GM23248 (cell line): ENCODE data around the gene RASSF5. TPM values are rescaled to one million over a fixed set of nuclear protein-coding genes. Genes with fewer than 3 reads are reported as not detected.

Source experiments
- DNase-seq: peaks from one replicate; pipeline ENCODE4 v3.0.0-alpha.2; 2015
- H2AFZ ChIP-seq: fragments of 200-600 bp; sonication (generic); 2 replicates; pipeline ENCODE4 v1.6.1; 2016; ENCODE audit warnings: antibody characterized with exemption
- H3F3A ChIP-seq: fragments of 200-600 bp; sonication (generic); 2 replicates; pipeline ENCODE4 v1.6.1; 2016; ENCODE audit warnings: mild to moderate bottlenecking, antibody characterized with exemption, mixed run types; ENCODE audit not compliant: insufficient read depth
- H3K27ac ChIP-seq: fragments of 200-600 bp; sonication (generic); 2 replicates; pipeline ENCODE4 v1.5.1; 2016; ENCODE audit warnings: mild to moderate bottlenecking
- H3K27me3 ChIP-seq: fragments of 200-600 bp; sonication (generic); replicated peaks from 2 replicates; pipeline ENCODE4 v1.6.1; 2016; ENCODE audit warnings: mild to moderate bottlenecking; ENCODE audit not compliant: insufficient read depth
- H3K36me3 ChIP-seq: fragments of 200-600 bp; sonication (generic); 2 replicates; pipeline ENCODE4 v1.6.1; 2016; ENCODE audit warnings: low read depth, mild to moderate bottlenecking
- H3K4me1 ChIP-seq: fragments of 200-600 bp; sonication (generic); 2 replicates; pipeline ENCODE4 v1.6.1; 2016; ENCODE audit warnings: mild to moderate bottlenecking; ENCODE audit not compliant: insufficient read depth
- H3K4me2 ChIP-seq: fragments of 200-600 bp; sonication (generic); one replicate; pipeline ENCODE4 v1.6.1; 2016; ENCODE audit warnings: mild to moderate bottlenecking; ENCODE audit not compliant: unreplicated experiment
- H3K4me3 ChIP-seq: fragments of 200-600 bp; sonication (generic); 2 replicates; pipeline ENCODE4 v1.5.1; 2016; ENCODE audit warnings: mild to moderate bottlenecking
- H3K79me2 ChIP-seq: fragments of 200-600 bp; sonication (generic); 2 replicates; pipeline ENCODE4 v1.6.1; 2016; ENCODE audit warnings: mild to moderate bottlenecking; ENCODE audit not compliant: insufficient read depth
- H3K9ac ChIP-seq: fragments of 200-600 bp; sonication (generic); 2 replicates; pipeline ENCODE4 v1.6.1; 2016; ENCODE audit warnings: mild to moderate bottlenecking
- H3K9me2 ChIP-seq: fragments of 200-600 bp; sonication (generic); 2 replicates; pipeline ENCODE4 v1.6.1; 2016; ENCODE audit warnings: mixed run types, mild to moderate bottlenecking, moderate library complexity; ENCODE audit not compliant: insufficient read depth
- H3K9me3 ChIP-seq: fragments of 200-600 bp; sonication (generic); one replicate; pipeline ENCODE4 v1.6.1; 2017; ENCODE audit warnings: low read depth
- H4K20me1 ChIP-seq: fragments of 200-600 bp; sonication (generic); 2 replicates; pipeline ENCODE4 v1.6.0; 2016; ENCODE audit not compliant: insufficient read depth
- EZH2 ChIP-seq: fragments of 200-600 bp; sonication (generic); IDR thresholded peaks from 2 replicates; pipeline ENCODE4 v1.6.1; 2018; ENCODE audit warnings: antibody characterized with exemption, mild to moderate bottlenecking; ENCODE audit not compliant: insufficient read depth, poor library complexity, severe bottlenecking
- EZH2phosphoT487 ChIP-seq: fragments of 200-600 bp; sonication (generic); IDR thresholded peaks from 2 replicates; pipeline ENCODE4 v1.6.1; 2018; ENCODE audit warnings: antibody characterized with exemption, moderate library complexity, mild to moderate bottlenecking, low read depth; ENCODE audit not compliant: insufficient read depth
- WGBS, 2 experiments: methylation state at CpG; one replicate each; pipeline ENCODE4 v1.1.6; 2015 to 2017; ENCODE audit warnings: low lambda C conversion rate in 2 of 2, low coverage in 1 of 2; ENCODE audit errors: missing lambda C conversion rate in 2 of 2; 5-methylcytosine and 5-hydroxymethylcytosine counted together
- in situ Hi-C: fragments of 300-500 bp; cut with MboI; formaldehyde crosslinking; loops from 2 replicates; pipeline ENCODE4 v1.15.0; 2020
- polyA plus RNA-seq: library from polyadenylated mRNA; unstranded; fragments of >200 nt; fragmentation: Nextera tagmentation; extraction: Ambion mirVana; gene quantifications from 2 replicates; pipeline ENCODE4 v1.2.1, GENCODE V29; 2016
- total RNA-seq: library from RNA; depleted of rRNA; stranded (reverse); fragments of >200 nt; shearing (Covaris generic); gene quantifications from 2 replicates; pipeline ENCODE4 v1.2.3, GENCODE V29; 2014

Gene RASSF5
- total and polyA plus RNA-seq, 2 experiments from 2014 or later, result 0.22 to 0.48 TPM

DNA sequence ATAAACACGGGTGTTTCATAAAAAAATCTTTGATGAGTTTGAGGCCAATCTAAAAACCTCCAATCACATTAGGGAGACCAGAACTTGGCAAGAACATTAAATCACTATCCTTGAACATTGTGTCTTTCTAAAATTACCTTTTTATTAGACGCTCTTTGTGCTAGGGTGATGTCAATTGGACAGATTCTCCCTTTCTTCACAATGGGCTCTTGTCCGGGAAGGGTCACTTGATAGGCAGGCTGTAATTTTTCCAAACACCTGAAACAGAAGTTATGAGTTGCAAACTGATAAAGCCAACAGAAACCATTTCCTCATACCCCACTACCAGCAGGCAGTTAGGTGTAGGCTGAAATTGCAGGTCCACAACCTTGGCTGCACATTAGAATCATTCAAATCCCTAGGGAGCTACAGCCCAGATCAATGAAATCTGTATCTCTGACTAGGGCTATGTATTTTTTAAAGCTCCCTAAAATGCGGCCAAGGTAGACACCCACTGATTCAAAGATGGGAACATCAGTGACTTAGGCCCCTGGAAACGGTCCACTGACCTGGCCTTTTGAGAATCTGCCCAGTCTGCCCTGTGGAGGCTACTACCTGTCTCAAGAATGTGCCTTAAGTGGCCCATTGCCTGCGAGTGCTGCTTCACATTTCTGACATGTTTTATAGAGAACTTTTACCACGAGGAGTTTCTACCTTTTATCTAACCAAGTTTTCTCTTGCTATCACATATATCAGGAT is 88.4 kb downstream of the RASSF5 start:
- Histone ChIP-seq H3K4me1 (peaks cover 7% of the 10 kb centered on the region), H3K27me3 (no peaks in the 10 kb centered on the region), H3K9me3 (no peaks in the 10 kb centered on the region), H3K36me3 (peaks cover 39% of the 10 kb centered on the region), H3K9ac (no peak overlapping the region), H2AFZ (no peak overlapping the region), H4K20me1 (no peaks in the 10 kb centered on the region), H3F3A (peaks cover 14% of the 10 kb centered on the region), H3K79me2 (no peaks in the 10 kb centered on the region), H3K27ac (no peak overlapping the region), H3K9me2 (no peaks in the 10 kb centered on the region), H3K4me2 (no peak overlapping the region), H3K4me3 (no peak overlapping the region)
- in situ Hi-C loops, result no loop called here
- no peak for TF ChIP-seq EZH2phosphoT487
- TF ChIP-seq EZH2, result no peak
- DNase-seq, result no peak
- 75 to 77% methylated on average over 7 of the region's 7 CpGs for WGBS, 2 experiments

DNA sequence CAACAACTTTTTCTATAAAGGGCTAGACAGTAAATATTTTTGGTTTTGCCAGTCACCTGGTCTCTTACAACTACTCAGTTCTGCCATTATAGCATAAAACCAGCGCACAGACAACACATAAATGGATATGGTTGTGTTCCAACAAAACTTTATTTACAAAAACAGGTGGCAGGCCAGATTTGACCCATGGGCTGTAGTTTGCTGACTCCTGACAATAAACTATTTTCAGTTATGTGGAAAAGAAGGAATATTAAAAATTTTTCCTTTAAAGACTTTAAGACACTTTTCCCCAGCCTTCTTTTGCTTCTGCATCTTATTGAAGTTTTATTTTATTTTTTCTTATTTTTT is 89.0 kb downstream of the RASSF5 start:
- WGBS, 2 experiments, result 96 to 100% methylated on average over 1 of the region's 1 CpG
- Histone ChIP-seq H2AFZ (no peak overlapping the region), H3K27me3 (no peaks in the 10 kb centered on the region), H3F3A (peaks cover 8% of the 10 kb centered on the region), H3K4me1 (peaks cover 2% of the 10 kb centered on the region; the same call in 1 of the 2 replicates), H3K36me3 (peaks cover 39% of the 10 kb centered on the region), H3K4me2 (no peak overlapping the region), H4K20me1 (no peaks in the 10 kb centered on the region), H3K79me2 (no peaks in the 10 kb centered on the region), H3K9ac (no peak overlapping the region), H3K27ac (no peak overlapping the region), H3K9me2 (no peaks in the 10 kb centered on the region), H3K9me3 (no peaks in the 10 kb centered on the region), H3K4me3 (no peak overlapping the region)
- in situ Hi-C loops, result no loop called here
- no peak for TF ChIP-seq EZH2phosphoT487
- TF ChIP-seq EZH2, result no peak
- DNase-seq, result no peak

DNA sequence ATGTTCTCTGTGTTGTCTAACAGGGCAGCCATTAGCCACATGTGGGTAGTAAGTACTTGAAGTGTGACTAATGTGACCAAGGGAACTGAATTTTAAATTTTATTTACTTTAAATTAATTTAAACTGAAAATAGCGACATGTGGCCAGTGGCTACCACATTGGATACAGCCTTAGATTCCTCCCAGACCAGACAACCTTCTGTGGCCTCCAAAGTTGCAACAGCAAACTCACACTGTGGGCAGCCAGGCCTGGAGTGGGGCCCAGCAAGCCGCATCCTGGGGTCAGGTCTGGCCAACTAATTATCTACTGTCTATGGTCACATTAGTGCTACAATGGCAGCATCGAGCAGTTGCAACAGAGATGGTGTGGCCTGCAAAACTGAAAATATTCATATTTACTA is 93.2 kb downstream of the RASSF5 start:
- H3K36me3 ChIP-seq, result peaks cover 44% of the 10 kb centered on the region
- 82 to 88% methylated on average over 3 of the region's 3 CpGs for WGBS, 2 experiments

DNA sequence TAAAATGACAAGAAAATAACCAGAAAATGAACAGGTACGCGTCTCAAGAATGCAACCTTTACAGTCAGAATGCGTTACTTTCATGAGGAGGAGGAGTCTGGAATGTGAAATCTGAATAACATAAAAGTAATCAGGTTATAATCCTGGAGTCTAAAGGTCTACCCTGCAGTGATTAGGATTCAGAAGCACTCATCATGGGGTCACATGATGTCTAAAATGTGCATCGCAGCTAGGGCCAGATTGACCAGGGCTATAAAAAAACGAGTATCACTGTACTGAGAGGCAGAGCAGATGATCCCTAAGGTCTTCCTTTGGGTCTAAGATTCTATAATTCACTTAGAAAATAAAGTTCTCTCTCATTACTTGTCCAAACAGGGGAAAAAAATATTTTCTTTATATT is 97.5 kb downstream of the RASSF5 start:
- Histone ChIP-seq H3K4me3 (no peak overlapping the region), H3K9me3 (no peaks in the 10 kb centered on the region), H3K4me2 (no peak overlapping the region), H3K27me3 (no peaks in the 10 kb centered on the region), H3K79me2 (no peaks in the 10 kb centered on the region), H3K27ac (no peak overlapping the region), H3K9ac (no peak overlapping the region), H4K20me1 (no peaks in the 10 kb centered on the region), H2AFZ (no peak overlapping the region), H3K4me1 (no peaks in the 10 kb centered on the region), H3K36me3 (peaks cover 28% of the 10 kb centered on the region), H3K9me2 (no peaks in the 10 kb centered on the region), H3F3A (no peaks in the 10 kb centered on the region; the same call in 1 of the 2 replicates)
- no peak for DNase-seq
- WGBS, 2 experiments, result 83% methylated on average over 5 of the region's 5 CpGs
- in situ Hi-C loops, result no loop called here
- TF ChIP-seq EZH2 (no peak), EZH2phosphoT487 (no peak)

More for the DNA sequence above, 93.2 kb downstream of the RASSF5 start:
- H3K4me2 ChIP-seq, result no peak overlapping the region
- DNase-seq, result no peak
- H4K20me1 ChIP-seq, result no peaks in the 10 kb centered on the region
- H3K9ac ChIP-seq, result no peak overlapping the region
- H3F3A ChIP-seq, result no peaks in the 10 kb centered on the region
- no peak overlapping the region for H2AFZ ChIP-seq
- H3K27ac ChIP-seq, result no peak overlapping the region
- H3K4me1 ChIP-seq, result no peaks in the 10 kb centered on the region
- H3K4me3 ChIP-seq, result no peak overlapping the region
- TF ChIP-seq EZH2, result no peak
- no peak for TF ChIP-seq EZH2phosphoT487
- no peaks in the 10 kb centered on the region for H3K9me2 ChIP-seq
- H3K79me2 ChIP-seq, result no peaks in the 10 kb centered on the region
- H3K9me3 ChIP-seq, result no peaks in the 10 kb centered on the region
- H3K27me3 ChIP-seq, result no peaks in the 10 kb centered on the region
- in situ Hi-C loops, result no loop called here
